K562 (cell line): Measurements from ENCODE around the gene LMAN2L. TPM values are rescaled to one million over a fixed set of nuclear protein-coding genes. Genes with fewer than 3 reads are reported as not detected.

ENCODE experiments used
- ATAC-seq: fragments of 200-7000 bp; cut with Tn5 transposase; 3 replicates; pipeline ENCODE4 v1.9.1; 2020; ENCODE audit warnings: moderate library complexity
- BruUV-seq: library from RNA; stranded (reverse); fragments of 400-500 nt; replicated peaks from 2 replicates; lab custom pipeline; 2021; lab: Mats Ljungman, UMichigan
- CTCF ChIA-PET: fragments of 300-600 bp; formaldehyde crosslinking; extraction: SDS; loops from one replicate; lab custom pipeline; 2021; ENCODE audit warnings: low intra/inter-chr PET ratio; lab: Yijun Ruan, JAX
- POLR2A ChIA-PET: fragments of 300-600, 350-650 bp; sonication (Branson Sonifier 250); formaldehyde crosslinking; extraction: SDS; loops from one replicate; lab custom pipeline; 2021; ENCODE audit warnings: antibody characterized with exemption, inconsistent platforms; lab: Yijun Ruan, JAX
- DNase-seq, 4 experiments: peaks; one replicate each; pipeline versions ENCODE4 v3.0.0 to v3.0.0-alpha.2; 2011 to 2018; ENCODE audit warnings: low spot score in 3 of 4, mixed read lengths in 3 of 4; ENCODE audit errors: extremely low read depth in 1 of 4
- FAIRE-seq: peaks from 2 replicates; lab custom pipeline; 2011; peaks lifted over from hg19 to GRCh38; lab: Jason Lieb, UNC
- H2AFZ ChIP-seq: 2 replicates; pipeline ENCODE4 v1.6.0; 2011; ENCODE audit warnings: low read depth, low read length, control low read depth, inconsistent platforms
- H3K27ac ChIP-seq: fragments of 200-600 bp; 3 replicates; pipeline ENCODE4 v1.8.0; 2011; ENCODE audit warnings: low read depth, mild to moderate bottlenecking, control low read depth, inconsistent platforms, low read length, moderate library complexity, mixed read lengths; ENCODE audit errors: extremely low read depth
- H3K27me3 ChIP-seq, 2 experiments: fragments of 300-600 bp in 1 of 2; 2 replicates in 1 of 2; 3 replicates in 1 of 2; pipeline versions ENCODE4 v1.6.0 to v1.8.0; 2011; ENCODE audit warnings: inconsistent platforms in 2 of 2, low read length in 2 of 2, mild to moderate bottlenecking in 1 of 2, mixed read lengths in 1 of 2, moderate library complexity in 1 of 2; ENCODE audit not compliant: control insufficient read depth in 2 of 2, insufficient read depth in 2 of 2
- H3K36me3 ChIP-seq: fragments of 300-600 bp; 3 replicates; pipeline ENCODE4 v1.8.0; 2011; ENCODE audit warnings: mild to moderate bottlenecking, low read length, inconsistent platforms; ENCODE audit not compliant: control insufficient read depth, insufficient read depth
- H3K4me1 ChIP-seq, 2 experiments: fragments of 200-600 bp in 1 of 2; replicated peaks in 1 of 2; 2 replicates in 1 of 2; 3 replicates in 1 of 2; pipeline versions ENCODE4 v1.5.1 to v1.8.0; 2011; ENCODE audit warnings: inconsistent platforms in 2 of 2, low read length in 2 of 2, mild to moderate bottlenecking in 1 of 2, mixed read lengths in 1 of 2, moderate library complexity in 1 of 2; ENCODE audit not compliant: control insufficient read depth in 2 of 2, insufficient read depth in 2 of 2
- H3K4me2 ChIP-seq: 2 replicates; pipeline ENCODE4 v1.6.1; 2011; ENCODE audit warnings: low read length, control low read depth, inconsistent platforms, mixed read lengths; ENCODE audit not compliant: insufficient read depth
- H3K4me3 ChIP-seq: fragments of 200-600 bp; sonication (generic), shearing (Covaris generic); 2 replicates; pipeline ENCODE4 v1.5.1; 2016; ENCODE audit warnings: control low read depth, inconsistent platforms
- H3K79me2 ChIP-seq: fragments of 200-600 bp; 3 replicates; pipeline ENCODE4 v1.8.0; 2011; ENCODE audit warnings: low read length, inconsistent platforms; ENCODE audit not compliant: control insufficient read depth, insufficient read depth
- H3K9ac ChIP-seq, 2 experiments: 2 replicates each; pipeline versions ENCODE4 v1.6.0 to v1.6.1; 2011; ENCODE audit warnings: low read depth in 2 of 2, low read length in 2 of 2, control low read depth in 1 of 2, inconsistent platforms in 1 of 2, mild to moderate bottlenecking in 1 of 2, mixed read lengths in 1 of 2; ENCODE audit not compliant: insufficient read depth in 1 of 2
- H3K9me1 ChIP-seq: one replicate; pipeline ENCODE4 v1.6.0; 2011; ENCODE audit warnings: inconsistent platforms, mild to moderate bottlenecking, low read length, moderate library complexity; ENCODE audit not compliant: control insufficient read depth, insufficient read depth
- H3K9me3 ChIP-seq: replicated peaks from 2 replicates; pipeline ENCODE4 v1.5.1; 2011; ENCODE audit warnings: low read depth, low read length, inconsistent platforms; ENCODE audit not compliant: control insufficient read depth, insufficient read depth
- H4K20me1 ChIP-seq: replicated peaks from 2 replicates; pipeline ENCODE4 v1.6.1; 2011; ENCODE audit warnings: low read length, inconsistent platforms, mixed read lengths; ENCODE audit not compliant: control insufficient read depth, insufficient read depth
- CBX8 ChIP-seq: fragments of 200-600 bp; sonication (generic); IDR thresholded peaks from 2 replicates; pipeline ENCODE4 v1.6.1; 2012; ENCODE audit warnings: borderline replicate concordance, mixed run types, low read depth, mild to moderate bottlenecking, moderate library complexity, mixed read lengths, low read length, control low read depth, inconsistent platforms; ENCODE audit not compliant: poor library complexity, severe bottlenecking; ENCODE audit errors: extremely low read depth
- HCFC1 ChIP-seq: IDR thresholded peaks from 2 replicates; pipeline ENCODE4 v1.6.1; 2012; ENCODE audit warnings: low read depth, low read length, improper control_type of control experiment
- HEY1 ChIP-seq: fragments of 250-450 bp; sonication (Bioruptor Pico); IDR thresholded peaks from 2 replicates; pipeline ENCODE4 v1.5.0; 2020; ENCODE audit warnings: mild to moderate bottlenecking, moderate library complexity, borderline replicate concordance
- KLF1 ChIP-seq: fragments of 450-650 bp; IDR thresholded peaks from 2 replicates; pipeline ENCODE4 v1.6.1; 2016; ENCODE audit warnings: missing genetic modification characterization, missing compliant biosample characterization
- NCOA1 ChIP-seq: fragments of 450-650 bp; IDR thresholded peaks from 2 replicates; pipeline ENCODE4 v1.6.1; 2016; ENCODE audit warnings: low read depth
- NCOA4 ChIP-seq: fragments of 450-650 bp; IDR thresholded peaks from 2 replicates; pipeline ENCODE4 v1.6.1; 2018; ENCODE audit warnings: mild to moderate bottlenecking; ENCODE audit not compliant: partially characterized antibody
- POLR2AphosphoS2 ChIP-seq: IDR thresholded peaks from 2 replicates; pipeline ENCODE4 v1.6.1; 2012; ENCODE audit warnings: low read length, improper control_type of control experiment
- SMARCB1 ChIP-seq: IDR thresholded peaks from 2 replicates; pipeline ENCODE4 v1.6.1; 2011; ENCODE audit warnings: improper control_type of control experiment, low read depth; ENCODE audit not compliant: insufficient read length
- TCF7L2 ChIP-seq: fragments of 150-350 bp; IDR thresholded peaks from 2 replicates; pipeline ENCODE4 v1.6.1; 2016; ENCODE audit warnings: low read depth, mild to moderate bottlenecking, low read length, moderate library complexity
- TEAD2 ChIP-seq: fragments of 450-650 bp; IDR thresholded peaks from 2 replicates; pipeline ENCODE4 v1.6.1; 2016; ENCODE audit warnings: missing genetic modification characterization, control low read depth, missing compliant biosample characterization
- TRIM28 ChIP-seq: fragments of 450-650 bp; IDR thresholded peaks from 2 replicates; pipeline ENCODE4 v1.6.1; 2017
- ZNF217 ChIP-seq: sonication (generic); formaldehyde crosslinking; IDR thresholded peaks from 2 replicates; pipeline ENCODE4 v1.8.0; 2022; ENCODE audit warnings: mild to moderate bottlenecking, missing genetic modification reagents
- ZNF232 ChIP-seq: sonication (generic); formaldehyde crosslinking; IDR thresholded peaks from 2 replicates; pipeline ENCODE4 v1.8.0; 2022; ENCODE audit warnings: mild to moderate bottlenecking, missing genetic modification reagents
- ZNF239 ChIP-seq: fragments of 250-450 bp; sonication (Bioruptor Pico); IDR thresholded peaks from 2 replicates; pipeline ENCODE4 v1.4.0; 2020; ENCODE audit warnings: mild to moderate bottlenecking
- ZNF311 ChIP-seq: fragments of 250-450 bp; sonication (Bioruptor Pico); IDR thresholded peaks from 2 replicates; pipeline ENCODE4 v1.4.0; 2020; ENCODE audit warnings: mild to moderate bottlenecking, moderate library complexity
- ZNF583 ChIP-seq: fragments of 250-450 bp; sonication (Bioruptor Pico); IDR thresholded peaks from 2 replicates; pipeline ENCODE4 v1.4.0; 2020
- ZNF766 ChIP-seq: fragments of 200-800 bp; sonication (Bioruptor generic); conservative IDR thresholded peaks from 2 replicates; pipeline ENCODE4 v1.6.1; 2016; ENCODE audit warnings: missing genetic modification characterization, missing compliant biosample characterization
- WGBS: fragments of 100-300 bp; shearing (Covaris generic); methylation state at CpG from one replicate; pipeline ENCODE4 v1.1.6; 2016; ENCODE audit warnings: low coverage, mixed read lengths; ENCODE audit not compliant: insufficient coverage; ENCODE audit errors: missing lambda C conversion rate; 5-methylcytosine and 5-hydroxymethylcytosine counted together
- in situ Hi-C: fragments of 300-500 bp; cut with MboI; formaldehyde crosslinking; loops from 4 replicates; pipeline ENCODE4 v1.15.0; 2018; ENCODE audit warnings: inconsistent platforms, mixed read lengths
- intact Hi-C: fragments of 100-400 bp; cut with micrococcal nuclease; formaldehyde crosslinking; loops from 2 replicates; pipeline ENCODE4 v1.14.2; 2022
- polyA plus RNA-seq, 8 experiments: library from polyadenylated mRNA; depleted of rRNA in 4 of 8; stranded (reverse) in 5 of 8; unstranded in 3 of 8; fragments of >200 nt; fragmentation: Nextera tagmentation in 2 of 8; fragmentation: Illumina TruSeq in 1 of 8; extraction: Ambion mirVana in 2 of 8; extraction: Trizol in 1 of 8; gene quantifications; 2 replicates each; pipeline versions ENCODE4 v1.2.1 to v1.2.3, GENCODE V29; 2011 to 2014; ENCODE audit warnings: inconsistent platforms in 1 of 8, missing spikeins in 1 of 8
- total RNA-seq, 7 experiments: library from RNA; depleted of rRNA in 6 of 7; stranded (reverse); fragments of >200 nt in 6 of 7; fragmentation: Illumina TruSeq in 2 of 7; extraction: Trizol in 2 of 7; gene quantifications; 2 replicates each; pipeline versions ENCODE4 v1.2.1 to v1.2.3, GENCODE V29; 2011 to 2021; ENCODE audit warnings: low replicate concordance in 1 of 7

Gene LMAN2L
- total and polyA plus RNA-seq, 9 of the 15 experiments (the other 6 are each of a cell fraction or from before 2014, with no cell fraction given): 7.2 to 37.7 (median 12.5) TPM

- DNase-seq (no peak), ATAC-seq (no peak; the same call in 2 of the 3 replicates), FAIRE-seq (no peak)
- Histone ChIP-seq H3K9me1 (peaks cover 5% of the 10 kb centered on the region), H3K27me3 (peaks cover 0 to 1% of the 10 kb centered on the region in 2 experiments; a peak in 2 of 5 replicates), H3K9me3 (no peaks in the 10 kb centered on the region), H3K27ac (no peak overlapping the region), H3K4me1 (peaks cover 0 to 27% of the 10 kb centered on the region in 2 experiments; a peak in 3 of 5 replicates), H4K20me1 (0 out of 2 replicates have a peak, but pooled peaks cover 4% of the 10 kb centered on the region), H2AFZ (no peak overlapping the region), H3K36me3 (no peaks in the 10 kb centered on the region), H3K4me2 (no peak overlapping the region), H3K4me3 (no peak overlapping the region), H3K9ac (peak overlapping the region in 1 of 2 experiments; percentile 58; a peak in 2 of 4 replicates), H3K79me2 (no peaks in the 10 kb centered on the region)
- ChIA-PET CTCF (no interaction called here), POLR2A (interaction anchor here (1.2 kb wide), 2 partner anchors 10 to 22 kb away, joined by 4 read pairs; no protein-coding TSS in a partner anchor)
- in situ Hi-C loops: no loop called here
- 44% methylated on average over 12 of the region's 14 CpGs for WGBS
- TF ChIP-seq NCOA1 (no peak), TCF7L2 (no peak), ZNF232 (CRISPR knock-in tag) (no peak), ZNF311 (CRISPR knock-in tag) (no peak), ZNF239 (CRISPR knock-in tag) (no peak), NCOA4 (no peak), KLF1 (tag) (no peak), SMARCB1 (no peak), ZNF766 (no peak), ZNF583 (CRISPR knock-in tag) (no peak), TEAD2 (tag) (no peak), TRIM28 (no peak), ZNF217 (CRISPR knock-in tag) (no peak), CBX8 (no peak), HCFC1 (no peak), HEY1 (CRISPR knock-in tag) (no peak), POLR2AphosphoS2 (no peak)
- intact Hi-C loops: no loop called here
- BruUV-seq: no TSS peak
Measured at GRCh38 chr2:96692094-96692971, 47.5 kb downstream of the LMAN2L start.
